HG03135 (cell line): Measurements from ENCODE around the gene SHC2.
"Not testable (repeated sequence)": the region's sequence is repeated elsewhere in the genome, so short reads cannot be mapped to it uniquely, and the experiment has no call there.

Experiments
- ATAC-seq: cut with Tn5 transposase; IDR thresholded peaks from one replicate; pipeline ENCODE4 v1.9.1; 2021; ENCODE audit warnings: mild to moderate bottlenecking, moderate library complexity; ENCODE audit not compliant: unreplicated experiment

The SHC2 gene

GRCh38 chr19:393560-393959 is 67.3 kb downstream of the SHC2 start:
- not testable (repeated sequence) for ATAC-seq

- ATAC-seq: no peak
These were observed 68.4 kb downstream of the SHC2 start for GRCh38 chr19:392375-392970.

- no peak for ATAC-seq
These were observed 69.0 kb downstream of the SHC2 start for GRCh38 chr19:391726-392374.

- ATAC-seq: no peak
These were observed 69.7 kb downstream of the SHC2 start for GRCh38 chr19:391207-391557.

GRCh38 chr19:390386-391206 is 70.2 kb downstream of the SHC2 start:
- ATAC-seq: no peak

GRCh38 chr19:389935-390289 is 70.9 kb downstream of the SHC2 start:
- no peak for ATAC-seq

GRCh38 chr19:389255-389934 is 71.4 kb downstream of the SHC2 start:
- no peak for ATAC-seq

GRCh38 chr19:388691-389090 is 72.1 kb downstream of the SHC2 start:
- ATAC-seq: no peak

GRCh38 chr19:387777-388176 is 73.1 kb downstream of the SHC2 start:
- ATAC-seq: no peak

GRCh38 chr19:386632-387301 is 74.1 kb downstream of the SHC2 start:
- not testable (repeated sequence) for ATAC-seq

- not testable (repeated sequence) for ATAC-seq
These were observed 74.6 kb downstream of the SHC2 start for GRCh38 chr19:386189-386588.

GRCh38 chr19:384799-385169 is 76.0 kb downstream of the SHC2 start:
- ATAC-seq: no peak

- ATAC-seq: no peak
These were observed 76.7 kb downstream of the SHC2 start for GRCh38 chr19:383922-384798.

GRCh38 chr19:383040-383439 is 77.8 kb downstream of the SHC2 start:
- no peak for ATAC-seq

- not testable (repeated sequence) for ATAC-seq
These were observed 78.3 kb downstream of the SHC2 start for GRCh38 chr19:382578-382977.

GRCh38 chr19:381901-382300 is 78.9 kb downstream of the SHC2 start:
- ATAC-seq: not testable (repeated sequence)

GRCh38 chr19:380618-381219 is 80.1 kb downstream of the SHC2 start:
- ATAC-seq: not testable (repeated sequence)

GRCh38 chr19:379796-380195 is 81.0 kb downstream of the SHC2 start:
- no peak for ATAC-seq

GRCh38 chr19:378706-379105 is 82.1 kb downstream of the SHC2 start:
- no peak for ATAC-seq
